Trophoblast cell (in vitro differentiated cells and primary cell): Measurements from ENCODE around the gene HSCB.

Source experiments
- DNase-seq, 2 donors: peaks; one replicate each; pipeline ENCODE4 v3.0.0-alpha.2; 2016
- H2AFZ ChIP-seq: 2 replicates; pipeline ENCODE4 v1.6.1; 2013; ENCODE audit warnings: low read length, moderate library complexity, mild to moderate bottlenecking; ENCODE audit not compliant: insufficient read depth, poor library complexity
- H2AK5ac ChIP-seq: 2 replicates; pipeline ENCODE4 v1.6.1; 2013; ENCODE audit warnings: mild to moderate bottlenecking, low read length
- H2BK120ac ChIP-seq: 2 replicates; pipeline ENCODE4 v1.6.1; 2013; ENCODE audit warnings: low read length, mild to moderate bottlenecking, moderate library complexity; ENCODE audit not compliant: insufficient read depth, poor library complexity
- H2BK12ac ChIP-seq: 2 replicates; pipeline ENCODE4 v1.6.1; 2013; ENCODE audit warnings: mild to moderate bottlenecking, low read length, moderate library complexity
- H2BK5ac ChIP-seq: 2 replicates; pipeline ENCODE4 v1.6.1; 2013; ENCODE audit warnings: low read length, low read depth, moderate library complexity, mild to moderate bottlenecking; ENCODE audit not compliant: poor library complexity
- H3K14ac ChIP-seq: 2 replicates; pipeline ENCODE4 v1.6.1; 2013; ENCODE audit warnings: mild to moderate bottlenecking, low read length
- H3K18ac ChIP-seq: 2 replicates; pipeline ENCODE4 v1.6.1; 2013; ENCODE audit warnings: mild to moderate bottlenecking, low read length
- H3K23ac ChIP-seq: 2 replicates; pipeline ENCODE4 v1.6.1; 2013; ENCODE audit warnings: low read length
- H3K27ac ChIP-seq: 2 replicates; pipeline ENCODE4 v1.5.1; 2013; ENCODE audit warnings: low read depth, mild to moderate bottlenecking, inconsistent platforms, low read length, moderate library complexity
- H3K27me3 ChIP-seq: 2 replicates; pipeline ENCODE4 v1.6.1; 2013; ENCODE audit warnings: inconsistent platforms, mild to moderate bottlenecking, low read length, moderate library complexity; ENCODE audit not compliant: insufficient read depth
- H3K36me3 ChIP-seq, 2 experiments: 1 replicate in 1 of 2; 2 replicates in 1 of 2; pipeline ENCODE4 v1.6.1; 2013; ENCODE audit warnings: low read length in 2 of 2, mild to moderate bottlenecking in 2 of 2, moderate library complexity in 1 of 2; ENCODE audit not compliant: insufficient read depth in 2 of 2, control insufficient read depth in 1 of 2
- H3K4ac ChIP-seq: 2 replicates; pipeline ENCODE4 v1.6.1; 2013; ENCODE audit warnings: low read depth, mild to moderate bottlenecking, low read length, moderate library complexity
- H3K4me1 ChIP-seq, 2 experiments: 1 replicate in 1 of 2; 2 replicates in 1 of 2; pipeline ENCODE4 v1.6.1; 2013; ENCODE audit warnings: low read length in 2 of 2, mild to moderate bottlenecking in 2 of 2, moderate library complexity in 1 of 2; ENCODE audit not compliant: insufficient read depth in 2 of 2, control insufficient read depth in 1 of 2
- H3K4me2 ChIP-seq: 2 replicates; pipeline ENCODE4 v1.6.1; 2013; ENCODE audit warnings: inconsistent platforms, mild to moderate bottlenecking, low read length, moderate library complexity
- H3K4me3 ChIP-seq: 2 replicates; pipeline ENCODE4 v1.5.1; 2013; ENCODE audit warnings: mild to moderate bottlenecking, low read depth, low read length, inconsistent platforms
- H3K79me1 ChIP-seq: one replicate; pipeline ENCODE4 v1.6.1; 2013; ENCODE audit warnings: low read length
- H3K79me2 ChIP-seq: 2 replicates; pipeline ENCODE4 v1.6.1; 2013; ENCODE audit warnings: low read length, mild to moderate bottlenecking; ENCODE audit not compliant: control insufficient read depth, insufficient read depth, poor library complexity
- H3K9ac ChIP-seq: 2 replicates; pipeline ENCODE4 v1.6.1; 2013; ENCODE audit warnings: mild to moderate bottlenecking, low read length
- H3K9me3 ChIP-seq: 2 replicates; pipeline ENCODE4 v1.6.1; 2013; ENCODE audit warnings: low read depth, mild to moderate bottlenecking, control low read depth, inconsistent platforms, low read length; ENCODE audit not compliant: insufficient read depth
- H4K12ac ChIP-seq: 2 replicates; pipeline ENCODE4 v1.6.1; 2013; ENCODE audit warnings: low read depth, mild to moderate bottlenecking, low read length, moderate library complexity
- H4K8ac ChIP-seq: 2 replicates; pipeline ENCODE4 v1.6.1; 2013; ENCODE audit warnings: low read depth, mild to moderate bottlenecking, low read length, moderate library complexity
- H4K91ac ChIP-seq: one replicate; pipeline ENCODE4 v1.6.1; 2013; ENCODE audit warnings: low read depth, mild to moderate bottlenecking, low read length, moderate library complexity
- WGBS: extraction: QIAGEN DNeasy Blood & Tissue Kit; methylation state at CpG from one replicate; pipeline ENCODE4 v1.1.7; 2013; ENCODE audit warnings: missing lambda C conversion rate; ENCODE audit not compliant: insufficient read length, insufficient coverage; ENCODE audit errors: extremely low coverage; 5-methylcytosine and 5-hydroxymethylcytosine counted together

The HSCB gene

GRCh38 chr22:28718044-28718443 lies 23.8 kb upstream of the HSCB start:
- Histone ChIP-seq H4K8ac (no peak overlapping the region), H3K4me3 (no peak overlapping the region), H3K4ac (no peak overlapping the region), H2BK5ac (no peak overlapping the region), H2AK5ac (no peak overlapping the region), H3K79me1 (no peaks in the 10 kb centered on the region), H3K18ac (no peak overlapping the region), H4K91ac (no peak overlapping the region), H3K36me3 (peaks cover 0 to 7% of the 10 kb centered on the region in 2 experiments), H3K4me2 (no peak overlapping the region), H3K27me3 (no peaks in the 10 kb centered on the region), H3K79me2 (no peaks in the 10 kb centered on the region), H3K14ac (no peak overlapping the region), H2AFZ (no peak overlapping the region), H4K12ac (no peak overlapping the region), H2BK12ac (no peak overlapping the region), H2BK120ac (no peak overlapping the region), H3K9me3 (no peaks in the 10 kb centered on the region), H3K27ac (no peak overlapping the region), H3K23ac (no peak overlapping the region), H3K9ac (no peak overlapping the region), H3K4me1 (no peaks in the 10 kb centered on the region)
- DNase-seq, result no peak
- WGBS, result no CpG with 5 or more reads among the region's 3 CpGs

GRCh38 chr22:28728002-28728401 lies 13.8 kb upstream of the HSCB start:
- Histone ChIP-seq H3K36me3 (peaks cover 0 to 18% of the 10 kb centered on the region in 2 experiments), H2AFZ (no peak overlapping the region), H3K4ac (no peak overlapping the region), H2BK12ac (no peak overlapping the region), H3K14ac (no peak overlapping the region), H3K79me2 (no peaks in the 10 kb centered on the region), H4K8ac (no peak overlapping the region), H3K27me3 (no peaks in the 10 kb centered on the region), H3K79me1 (no peaks in the 10 kb centered on the region), H4K91ac (no peak overlapping the region), H3K18ac (no peak overlapping the region), H3K9ac (no peak overlapping the region), H2BK5ac (no peak overlapping the region), H3K23ac (no peak overlapping the region), H3K27ac (no peak overlapping the region), H2AK5ac (no peak overlapping the region), H2BK120ac (no peak overlapping the region), H3K9me3 (no peaks in the 10 kb centered on the region), H3K4me3 (no peak overlapping the region), H4K12ac (no peak overlapping the region), H3K4me1 (no peaks in the 10 kb centered on the region), H3K4me2 (no peak overlapping the region)
- no peak for DNase-seq
- no CpG with 5 or more reads among the region's 1 CpG for WGBS

GRCh38 chr22:28728621-28729313 lies 13.1 kb upstream of the HSCB start:
- Histone ChIP-seq H2AK5ac (no peak overlapping the region), H3K27ac (no peak overlapping the region), H3K79me1 (no peaks in the 10 kb centered on the region), H3K9me3 (no peaks in the 10 kb centered on the region), H3K79me2 (no peaks in the 10 kb centered on the region), H3K4me1 (no peaks in the 10 kb centered on the region), H2BK120ac (no peak overlapping the region), H3K4ac (no peak overlapping the region), H3K14ac (no peak overlapping the region), H4K8ac (no peak overlapping the region), H4K12ac (no peak overlapping the region), H4K91ac (no peak overlapping the region), H2AFZ (no peak overlapping the region), H3K23ac (no peak overlapping the region), H3K4me3 (no peak overlapping the region), H3K18ac (no peak overlapping the region), H3K27me3 (no peaks in the 10 kb centered on the region), H3K36me3 (peaks cover 2 to 16% of the 10 kb centered on the region in 2 experiments), H3K4me2 (no peak overlapping the region), H3K9ac (no peak overlapping the region), H2BK5ac (no peak overlapping the region), H2BK12ac (no peak overlapping the region)
- no CpG with 5 or more reads among the region's 10 CpGs for WGBS
- no peak for DNase-seq

GRCh38 chr22:28730179-28730578 lies 11.7 kb upstream of the HSCB start:
- Histone ChIP-seq H3K14ac (no peak overlapping the region), H2BK12ac (no peak overlapping the region), H3K27ac (no peak overlapping the region), H3K79me1 (no peaks in the 10 kb centered on the region), H2BK5ac (no peak overlapping the region), H3K4ac (no peak overlapping the region), H3K4me1 (no peaks in the 10 kb centered on the region), H3K9me3 (peaks cover 2% of the 10 kb centered on the region), H3K27me3 (no peaks in the 10 kb centered on the region), H3K9ac (no peak overlapping the region), H2BK120ac (no peak overlapping the region), H3K4me2 (no peak overlapping the region), H4K91ac (no peak overlapping the region), H3K36me3 (peaks cover 7 to 15% of the 10 kb centered on the region in 2 experiments), H4K8ac (no peak overlapping the region), H3K18ac (no peak overlapping the region), H2AK5ac (no peak overlapping the region), H3K23ac (no peak overlapping the region), H3K79me2 (no peaks in the 10 kb centered on the region), H4K12ac (no peak overlapping the region), H2AFZ (no peak overlapping the region), H3K4me3 (no peak overlapping the region)
- no CpG with 5 or more reads among the region's 3 CpGs for WGBS
- no peak for DNase-seq
